Osteocyte (in vitro differentiated cells): ENCODE results near the gene ADAMTS6. TPM values are rescaled to one million over a fixed set of nuclear protein-coding genes. Genes with fewer than 3 reads are reported as not detected.
"Not testable (repeated sequence)": the region's sequence is repeated elsewhere in the genome, so short reads cannot be mapped to it uniquely, and the experiment has no call there.

ENCODE experiments used
- DNase-seq: peaks from one replicate; pipeline ENCODE4 v3.0.0; 2021; ENCODE audit warnings: mixed read lengths; ENCODE audit not compliant: unreplicated experiment; ENCODE audit errors: extremely low spot score
- H3K27ac Mint-ChIP-seq: one replicate; pipeline ENCODE4 v1.8.0; 2021; ENCODE audit warnings: mild to moderate bottlenecking, mixed read lengths; ENCODE audit not compliant: unreplicated experiment
- H3K27me3 Mint-ChIP-seq: one replicate; pipeline ENCODE4 v1.8.0; 2021; ENCODE audit warnings: mixed read lengths; ENCODE audit not compliant: unreplicated experiment
- H3K36me3 Mint-ChIP-seq: one replicate; pipeline ENCODE4 v1.8.0; 2021; ENCODE audit warnings: mixed read lengths; ENCODE audit not compliant: unreplicated experiment
- H3K4me1 Mint-ChIP-seq: one replicate; pipeline ENCODE4 v1.8.0; 2021; ENCODE audit warnings: mixed read lengths; ENCODE audit not compliant: unreplicated experiment
- H3K4me3 Mint-ChIP-seq: one replicate; pipeline ENCODE4 v1.8.0; 2021; ENCODE audit warnings: mild to moderate bottlenecking, moderate library complexity, mixed read lengths; ENCODE audit not compliant: unreplicated experiment
- H3K9me3 Mint-ChIP-seq: one replicate; pipeline ENCODE4 v1.8.0; 2021; ENCODE audit warnings: mixed read lengths; ENCODE audit not compliant: unreplicated experiment
- CTCF ChIP-seq: fragments of 200-600 bp; sonication (generic); IDR thresholded peaks from 2 replicates; pipeline ENCODE4 v1.5.0; 2021; ENCODE audit warnings: antibody characterized with exemption, mild to moderate bottlenecking, moderate library complexity
- total RNA-seq: library from RNA; stranded (reverse); gene quantifications from 2 replicates; pipeline ENCODE4 v1.2.1, GENCODE V29; 2021

The ADAMTS6 gene
- total RNA-seq, 1 donor from 2014 or later = 4.7 TPM

DNA sequence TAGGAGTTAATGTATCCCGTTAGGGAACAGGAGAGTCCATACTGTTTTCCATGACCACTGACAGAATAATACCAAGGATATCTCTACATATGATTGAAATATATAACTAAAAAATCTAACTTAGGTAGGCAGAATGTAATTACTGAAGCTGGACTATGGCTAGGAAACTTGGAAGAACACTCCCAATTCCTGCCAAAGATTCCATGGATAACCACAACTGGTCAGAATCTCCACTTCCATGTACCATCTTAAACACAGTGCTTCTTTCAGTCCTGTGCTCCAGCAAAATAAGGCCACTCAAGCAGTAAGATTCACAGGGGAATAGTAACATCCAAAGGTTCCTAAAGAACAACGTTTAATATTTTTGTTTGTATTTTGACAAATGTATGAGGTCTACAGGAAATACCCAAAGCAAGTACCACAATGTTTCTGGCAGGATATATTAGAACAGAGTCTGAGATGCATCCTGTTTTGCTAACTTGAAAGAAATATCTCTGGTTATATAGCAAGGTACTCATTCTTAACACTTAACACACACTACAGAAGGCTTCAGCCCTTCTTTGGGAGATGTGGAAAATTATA lies 295.0 kb downstream of the ADAMTS6 start:
- H3K27me3 Mint-ChIP-seq = no peaks in the 10 kb centered on the region
- no peaks in the 10 kb centered on the region for H3K36me3 Mint-ChIP-seq
- DNase-seq = no peak
- H3K4me1 Mint-ChIP-seq = peaks cover 33% of the 10 kb centered on the region
- H3K4me3 Mint-ChIP-seq = no peak overlapping the region
- no peak for TF ChIP-seq CTCF
- no peak overlapping the region for H3K27ac Mint-ChIP-seq
- H3K9me3 Mint-ChIP-seq = peaks cover 5% of the 10 kb centered on the region

DNA sequence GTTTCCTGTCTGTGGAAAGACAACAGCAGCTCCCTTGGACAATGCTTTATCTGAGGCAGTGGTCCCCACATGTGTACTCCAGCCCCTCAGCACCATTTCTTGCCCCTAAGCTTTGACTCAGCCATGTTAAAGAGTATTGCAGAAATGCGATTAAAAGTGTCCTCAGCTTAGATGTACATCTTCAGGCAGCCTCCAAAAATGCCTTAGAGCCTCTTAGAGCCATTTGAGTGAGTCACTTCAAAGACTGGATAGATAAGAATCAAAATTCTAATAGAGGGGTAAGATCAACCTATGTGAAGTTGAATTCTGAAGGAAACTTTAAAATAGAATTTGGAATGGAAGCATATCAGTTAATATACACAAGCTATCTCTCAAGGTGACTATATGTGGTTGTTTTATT lies 296.3 kb downstream of the ADAMTS6 start:
- Mint-ChIP-seq H3K4me3 (no peak overlapping the region), H3K36me3 (no peaks in the 10 kb centered on the region), H3K27ac (no peak overlapping the region), H3K4me1 (peaks cover 22% of the 10 kb centered on the region), H3K27me3 (no peaks in the 10 kb centered on the region), H3K9me3 (peaks cover 5% of the 10 kb centered on the region)
- DNase-seq = no peak
- no peak for TF ChIP-seq CTCF

GRCh38 chr5:65184780-65185179 lies 296.9 kb downstream of the ADAMTS6 start:
- TF ChIP-seq CTCF = no peak
- H3K9me3 Mint-ChIP-seq = peaks cover 5% of the 10 kb centered on the region
- H3K36me3 Mint-ChIP-seq = no peaks in the 10 kb centered on the region
- no peaks in the 10 kb centered on the region for H3K27me3 Mint-ChIP-seq
- no peak overlapping the region for H3K27ac Mint-ChIP-seq
- peaks cover 15% of the 10 kb centered on the region for H3K4me1 Mint-ChIP-seq
- DNase-seq = no peak
- no peak overlapping the region for H3K4me3 Mint-ChIP-seq

- not testable (repeated sequence) for DNase-seq, H3K4me3 Mint-ChIP-seq, H3K9me3 Mint-ChIP-seq, H3K27me3 Mint-ChIP-seq, H3K4me1 Mint-ChIP-seq, H3K27ac Mint-ChIP-seq, H3K36me3 Mint-ChIP-seq
These were observed 307.5 kb downstream of the ADAMTS6 start for GRCh38 chr5:65174231-65174630.

DNA sequence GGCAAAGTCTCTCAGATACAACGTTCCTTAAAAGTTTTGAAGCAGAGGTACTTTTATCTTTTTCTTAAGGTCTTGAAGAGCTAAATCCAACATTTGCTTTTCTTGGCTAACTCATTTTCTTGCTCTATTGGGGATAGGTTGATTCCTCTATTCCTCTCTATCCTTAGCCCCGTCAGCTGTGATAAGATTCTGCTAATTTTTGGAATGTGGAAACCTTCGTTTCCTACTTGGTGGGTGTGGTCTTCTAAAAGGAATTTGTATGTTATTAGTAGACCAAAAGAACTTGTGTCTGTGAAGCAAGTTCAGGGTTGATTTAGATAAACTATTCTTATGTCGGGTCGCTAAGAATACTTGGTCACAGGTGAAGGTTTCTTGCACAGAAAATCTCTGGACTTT lies 308.6 kb downstream of the ADAMTS6 start:
- TF ChIP-seq CTCF = no peak
- Mint-ChIP-seq H3K27ac (no peak overlapping the region), H3K9me3 (no peaks in the 10 kb centered on the region), H3K4me1 (peaks cover 6% of the 10 kb centered on the region), H3K36me3 (peaks cover 5% of the 10 kb centered on the region), H3K4me3 (no peak overlapping the region), H3K27me3 (no peaks in the 10 kb centered on the region)
- no peak for DNase-seq
